ENCODE results near the gene LAIR1. TPM values are rescaled to one million over a fixed set of nuclear protein-coding genes. Genes with fewer than 3 reads are reported as not detected.

The LAIR1 gene
- polyA plus RNA-seq, 3 donors = 48.0 to 202 (median 73.8) TPM

- Histone ChIP-seq H3K27me3 (ENCODE audit: control insufficient read depth in 2 of 2, insufficient read depth in 2 of 2, low read length in 2 of 2) (no peaks in the 10 kb centered on the region), H3K4me3 (replicated peaks in 1 of 3; ENCODE audit: low read depth in 2 of 3, low read length in 3 of 3) (no peak overlapping the region)
Observed at GRCh38 chr19:54335164-54335563, 29.6 kb downstream of the LAIR1 start.

GRCh38 chr19:54333586-54334298, 31.0 kb downstream of the LAIR1 start:
- Mint-ChIP-seq H3K27ac (no peak overlapping the region), H3K4me1 (peaks cover 28% of the 10 kb centered on the region), H3K9me3 (no peaks in the 10 kb centered on the region), H3K4me3 (no peak overlapping the region), H3K36me3 (no peaks in the 10 kb centered on the region), H3K27me3 (ENCODE audit: low read depth in 3 of 3) (peaks cover 0 to 5% (median 1%) of the 10 kb centered on the region in 3 donors)
- Histone ChIP-seq H3K27ac (ENCODE audit: low read depth in 1 of 2, low read length in 2 of 2) (no peak overlapping the region), H3K79me2 (ENCODE audit: insufficient read depth, low read length) (no peaks in the 10 kb centered on the region), H3K9ac (ENCODE audit: insufficient read depth, low read length, poor library complexity, severe bottlenecking) (no peak overlapping the region), H3K9me3 (replicated peaks in 1 of 2; ENCODE audit: control insufficient read depth in 1 of 2, insufficient read depth in 1 of 2, low read length in 2 of 2) (no peaks in the 10 kb centered on the region), H3K36me3 (replicated peaks in 1 of 2; ENCODE audit: control insufficient read depth in 1 of 2, insufficient read depth in 2 of 2, low read length in 2 of 2) (no peaks in the 10 kb centered on the region), H3K4me3 (replicated peaks in 1 of 3; ENCODE audit: low read depth in 2 of 3, low read length in 3 of 3) (no peak overlapping the region), H3K4me2 (replicated peaks; ENCODE audit: extremely low read depth, low read length, poor library complexity, severe bottlenecking) (no peak overlapping the region), H3K4me1 (ENCODE audit: control insufficient read depth in 1 of 2, insufficient read depth in 2 of 2, low read length in 2 of 2) (peaks cover 12 to 18% of the 10 kb centered on the region in 2 donors), H3K27me3 (ENCODE audit: control insufficient read depth in 2 of 2, insufficient read depth in 2 of 2, low read length in 2 of 2) (no peaks in the 10 kb centered on the region), H2AFZ (ENCODE audit: insufficient read depth, low read depth, low read length, poor library complexity, severe bottlenecking) (no peak overlapping the region), H4K20me1 (ENCODE audit: insufficient read depth, low read length) (no peaks in the 10 kb centered on the region)
- intact Hi-C loops (cut with micrococcal nuclease) = loop anchor here in 1 of 2 donors (10.0 kb wide), 1 partner anchor 49 kb away; the partner anchor contains the start of gene LILRB2
- WGBS (ENCODE audit: insufficient coverage) = 100% methylated on average over 2 of the region's 3 CpGs
- TF ChIP-seq CTCF (IDR thresholded peaks at IDR 0.05) = no peak
- DNase-seq = no peak

More at GRCh38 chr19:54335164-54335563, 29.6 kb downstream of the LAIR1 start:
- Mint-ChIP-seq H3K9me3 (peaks cover 0 to 2% (median 0%) of the 10 kb centered on the region in 7 donors), H3K27me3 (ENCODE audit: low read depth in 3 of 3) (peaks cover 0 to 8% (median 4%) of the 10 kb centered on the region in 3 donors), H3K4me1 (peaks cover 42% of the 10 kb centered on the region), H3K36me3 (no peaks in the 10 kb centered on the region), H3K27ac (peak overlapping the region in 4 of 7 donors; percentile 7 to 72 (median 62)), H3K4me3 (peak overlapping the region; percentile 41 to 63)
- H3K79me2 ChIP-seq (ENCODE audit: insufficient read depth, low read length) = no peaks in the 10 kb centered on the region
- H3K9ac ChIP-seq (ENCODE audit: insufficient read depth, low read length, poor library complexity, severe bottlenecking) = no peak overlapping the region
- intact Hi-C loops (cut with micrococcal nuclease) = loop anchor here in 1 of 2 donors (10.0 kb wide), 1 partner anchor 50 kb away; the partner anchor contains the start of gene LILRB2
- no peak overlapping the region for H3K4me2 ChIP-seq (replicated peaks; ENCODE audit: extremely low read depth, low read length, poor library complexity, severe bottlenecking)
- DNase-seq = peak in 2 of 3 donors; percentile 47 to 57
- H3K27ac ChIP-seq (ENCODE audit: low read depth in 1 of 2, low read length in 2 of 2) = no peak overlapping the region
- 75% methylated on average over 1 of the region's 5 CpGs for WGBS (ENCODE audit: insufficient coverage)
- H3K4me1 ChIP-seq (ENCODE audit: control insufficient read depth in 1 of 2, insufficient read depth in 2 of 2, low read length in 2 of 2) = peaks cover 26 to 32% of the 10 kb centered on the region in 2 donors
- H3K36me3 ChIP-seq (replicated peaks in 1 of 2; ENCODE audit: control insufficient read depth in 1 of 2, insufficient read depth in 2 of 2, low read length in 2 of 2) = no peaks in the 10 kb centered on the region
- no peak overlapping the region for H2AFZ ChIP-seq (ENCODE audit: insufficient read depth, low read depth, low read length, poor library complexity, severe bottlenecking)
- no peak for TF ChIP-seq CTCF (IDR thresholded peaks at IDR 0.05)
- no peaks in the 10 kb centered on the region for H4K20me1 ChIP-seq (ENCODE audit: insufficient read depth, low read length)
- no peaks in the 10 kb centered on the region for H3K9me3 ChIP-seq (replicated peaks in 1 of 2; ENCODE audit: control insufficient read depth in 1 of 2, insufficient read depth in 1 of 2, low read length in 2 of 2)
